Neural cell (in vitro differentiated cells): ENCODE measurements around the gene NUDCD3.

Experiments
- EP300 ChIP-seq: fragments of 450-650 bp; conservative IDR thresholded peaks from 2 replicates; pipeline ENCODE4 v1.6.1; 2014; ENCODE audit warnings: antibody characterized with exemption, mild to moderate bottlenecking, moderate library complexity; ENCODE audit not compliant: poor library complexity, severe bottlenecking
- EZH2 ChIP-seq: fragments of 200-600, 300-800 bp; shearing (Covaris generic), sonication (generic); IDR thresholded peaks from 2 replicates; pipeline ENCODE4 v1.6.1; 2014; ENCODE audit warnings: antibody characterized with exemption, low read length, borderline replicate concordance, mild to moderate bottlenecking; ENCODE audit not compliant: insufficient read depth, poor library complexity, severe bottlenecking
- POLR2AphosphoS5 ChIP-seq: IDR thresholded peaks from 2 replicates; pipeline ENCODE4 v1.6.1; 2012
- RAD21 ChIP-seq: fragments of 450-650 bp; conservative IDR thresholded peaks from 2 replicates; pipeline ENCODE4 v1.6.1; 2014; ENCODE audit warnings: antibody characterized with exemption, mild to moderate bottlenecking, moderate library complexity

DNA sequence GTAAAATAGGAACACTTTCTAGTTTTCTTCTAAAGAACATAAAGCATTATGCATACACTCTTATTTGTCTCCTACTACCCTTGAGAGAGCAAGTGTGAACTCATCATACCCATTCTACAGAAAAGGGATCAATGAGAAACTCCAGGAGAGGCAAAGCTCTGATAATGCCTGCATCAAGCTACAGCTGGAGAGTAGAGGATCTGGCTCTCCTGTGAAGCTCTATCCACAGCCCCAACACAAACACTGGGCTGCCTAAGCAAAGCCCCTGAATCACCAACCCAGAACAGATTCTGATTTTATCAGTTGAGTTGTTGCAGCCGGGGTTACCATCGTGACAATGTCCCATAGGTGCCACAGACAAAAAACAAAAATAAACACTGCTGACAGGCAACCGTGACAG, 74.9 kb downstream of the NUDCD3 start:
- TF ChIP-seq EP300 = no peak
- TF ChIP-seq POLR2AphosphoS5 = no peak
- no peak for TF ChIP-seq RAD21
- TF ChIP-seq EZH2 = no peak
